HG03280 (cell line): Measurements from ENCODE around the gene STX17.

Source experiments
- ATAC-seq: cut with Tn5 transposase; IDR thresholded peaks from one replicate; pipeline ENCODE4 v1.9.1; 2021; ENCODE audit warnings: mild to moderate bottlenecking, moderate library complexity; ENCODE audit not compliant: unreplicated experiment

Gene STX17

DNA sequence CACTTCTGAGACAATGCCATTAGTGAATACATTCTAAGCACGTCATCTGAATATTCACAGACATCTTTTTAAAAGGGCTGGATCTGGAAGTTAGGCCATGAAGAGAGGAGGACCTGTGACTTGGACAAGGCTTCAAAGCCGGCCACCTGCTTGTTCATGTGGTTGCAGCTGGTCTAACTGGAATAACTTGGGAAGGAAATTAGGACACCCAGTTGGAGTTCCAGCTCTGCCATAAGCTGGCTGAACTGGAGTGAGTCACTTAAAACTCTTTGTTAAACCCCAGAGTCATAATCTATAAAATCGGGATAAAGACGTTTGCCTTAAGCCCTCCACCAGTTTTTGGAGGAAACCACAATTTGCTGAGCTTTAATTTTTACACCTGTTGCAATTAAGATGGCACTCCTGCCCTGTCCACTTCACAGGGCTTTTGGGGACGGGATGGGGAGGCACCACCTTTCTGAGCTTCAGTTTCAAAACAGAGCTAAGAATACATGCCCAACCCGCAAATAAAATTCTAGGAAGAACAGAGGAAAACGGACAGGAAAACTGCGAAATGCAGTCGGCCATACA is 536 bp upstream of the STX17 start:
- no peak for ATAC-seq

DNA sequence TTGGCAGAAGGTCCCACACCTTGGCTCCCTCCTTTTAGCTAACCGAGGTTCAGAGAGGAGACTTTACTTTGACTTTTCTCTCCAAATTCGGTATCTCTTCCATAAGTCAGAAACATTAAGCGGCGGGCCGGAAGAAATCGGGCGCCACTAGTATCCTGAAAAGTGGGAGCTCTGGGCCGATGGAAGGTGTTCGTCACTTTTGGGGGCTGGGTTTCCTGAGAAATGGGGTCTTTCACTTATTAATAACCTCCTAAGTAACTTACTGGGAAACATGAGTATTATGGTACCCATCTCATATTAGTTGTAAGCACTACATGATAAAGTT is 716 bp downstream of the STX17 start:
- ATAC-seq: no peak

DNA sequence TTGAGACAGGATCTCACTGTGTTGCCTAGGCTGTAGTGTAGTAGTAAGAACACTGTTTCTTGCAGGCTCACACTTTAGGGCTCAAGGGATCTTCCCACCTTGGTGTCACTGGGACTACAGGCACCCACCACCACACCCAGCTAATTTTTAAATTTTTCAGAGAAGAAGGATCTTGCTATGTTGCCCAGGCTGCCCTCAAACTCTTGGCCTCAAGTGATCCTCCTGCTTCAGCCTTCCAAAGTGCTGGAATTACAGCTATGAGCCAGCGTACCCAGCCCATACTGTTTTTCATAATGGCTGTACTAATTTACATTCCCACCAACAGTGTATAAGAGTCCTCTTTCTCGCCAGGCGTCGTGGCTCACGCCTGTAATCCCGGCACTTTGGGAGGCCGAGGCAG is 5.1 kb downstream of the STX17 start:
- ATAC-seq: no peak

DNA sequence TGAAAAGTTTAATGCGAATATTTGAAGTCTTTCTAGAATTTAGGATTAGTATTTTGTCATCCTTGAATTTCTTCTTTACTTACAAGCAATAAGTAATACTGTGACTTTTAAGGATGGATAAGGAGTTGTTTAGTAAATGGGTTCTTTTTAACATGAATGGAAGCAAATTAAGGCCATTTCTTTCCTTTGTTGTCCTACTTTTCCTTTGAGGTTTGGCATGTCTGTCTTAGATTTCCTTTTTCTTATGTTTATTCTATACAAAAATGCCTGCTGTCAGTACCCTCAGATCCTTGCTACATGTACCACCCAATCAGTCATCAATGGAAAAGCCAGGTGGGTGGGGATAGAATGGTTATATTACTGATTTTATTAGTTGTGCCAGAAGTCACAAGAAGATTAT is 10.2 kb downstream of the STX17 start:
- no peak for ATAC-seq

DNA sequence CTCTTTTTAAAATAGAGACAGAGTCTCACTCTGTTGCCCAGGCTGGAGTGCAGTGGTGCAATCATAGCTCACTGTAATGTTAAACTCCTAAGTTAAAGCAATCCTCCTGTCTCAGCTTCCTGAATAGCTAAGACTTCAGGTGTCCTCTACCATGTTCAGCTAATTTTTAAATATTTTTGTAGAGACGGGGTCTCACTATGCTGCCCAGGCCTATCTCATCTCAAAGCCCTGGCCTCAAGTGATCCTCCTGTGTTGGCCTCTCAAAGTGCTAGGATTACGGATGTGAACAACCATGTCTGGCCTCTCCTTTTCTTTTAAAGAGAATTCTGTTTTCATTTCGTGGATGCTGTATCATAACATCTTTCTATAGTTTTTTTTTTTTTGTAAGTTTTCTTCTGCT is 11.7 kb downstream of the STX17 start:
- no peak for ATAC-seq

DNA sequence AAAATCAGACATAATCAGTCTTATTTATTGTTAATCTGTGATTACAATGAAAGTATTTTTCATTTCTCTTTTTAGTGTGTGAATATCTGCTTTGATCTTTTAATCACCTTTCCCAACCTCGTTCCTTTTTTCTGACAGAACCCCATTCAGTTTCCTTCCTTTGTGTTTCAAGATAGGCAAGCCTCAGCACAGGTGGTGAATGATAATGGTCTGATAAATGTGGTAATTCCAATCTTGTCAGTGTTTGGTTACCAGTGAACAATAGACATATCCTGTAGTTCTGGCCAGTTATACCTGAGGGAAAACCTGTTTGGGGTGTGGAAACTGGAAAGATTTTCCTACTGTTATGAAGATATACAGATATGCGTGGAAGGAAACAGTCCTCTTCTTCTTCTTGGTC is 13.5 kb downstream of the STX17 start:
- no peak for ATAC-seq

DNA sequence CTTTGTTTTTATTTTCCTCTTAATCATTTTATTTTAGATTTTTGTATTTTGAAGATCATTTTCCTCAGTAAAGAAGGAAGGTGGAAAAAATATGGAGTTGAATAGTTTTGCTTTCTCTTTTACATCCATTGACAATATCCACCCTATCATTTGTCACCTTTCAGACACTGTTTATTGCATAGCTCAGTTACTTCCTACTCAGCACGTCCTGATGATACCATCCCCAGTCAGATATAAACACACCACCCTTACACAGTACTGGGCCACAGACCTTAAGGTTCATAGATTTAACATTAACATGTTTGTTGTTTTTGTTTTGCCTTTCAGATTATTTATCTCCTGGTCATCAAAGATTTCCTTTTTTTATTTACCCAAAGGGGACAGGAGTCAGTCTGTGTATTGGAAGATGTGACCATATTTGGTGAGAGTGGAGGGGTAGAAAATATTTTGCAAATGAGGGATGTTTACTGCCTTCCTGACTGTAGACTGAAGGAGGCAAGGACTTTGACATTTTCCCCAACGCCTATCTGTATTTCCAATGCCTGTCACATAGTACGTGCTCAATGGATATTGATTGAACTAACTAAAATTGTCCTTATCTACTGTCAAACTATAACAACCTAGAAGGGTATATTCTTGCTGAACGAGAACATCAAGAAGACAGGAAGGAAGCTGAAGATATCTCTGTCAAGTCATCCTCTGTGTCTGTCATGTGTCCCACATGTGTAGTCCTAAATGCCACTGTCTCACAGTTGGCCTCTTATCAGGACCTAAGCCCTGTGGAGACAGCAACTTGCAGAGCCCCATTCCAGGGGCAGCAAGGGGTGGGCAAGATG is 15.6 kb downstream of the STX17 start:
- no peak for ATAC-seq

DNA sequence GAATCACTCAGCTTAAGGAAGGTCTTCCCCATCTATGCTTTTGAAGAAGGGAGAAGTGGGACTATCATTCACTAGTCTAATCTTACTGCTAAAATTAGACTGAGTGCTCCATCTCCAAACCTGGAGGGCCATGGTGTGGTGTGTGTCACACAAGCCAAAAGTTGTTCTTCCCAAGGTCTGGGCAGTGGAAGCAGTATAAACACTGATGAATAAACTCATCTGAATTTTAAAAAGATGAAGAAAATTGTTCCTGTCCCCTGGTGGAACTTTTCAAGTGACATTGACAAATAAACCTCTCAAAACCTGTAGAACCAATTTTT is 16.2 kb downstream of the STX17 start:
- ATAC-seq: no peak

DNA sequence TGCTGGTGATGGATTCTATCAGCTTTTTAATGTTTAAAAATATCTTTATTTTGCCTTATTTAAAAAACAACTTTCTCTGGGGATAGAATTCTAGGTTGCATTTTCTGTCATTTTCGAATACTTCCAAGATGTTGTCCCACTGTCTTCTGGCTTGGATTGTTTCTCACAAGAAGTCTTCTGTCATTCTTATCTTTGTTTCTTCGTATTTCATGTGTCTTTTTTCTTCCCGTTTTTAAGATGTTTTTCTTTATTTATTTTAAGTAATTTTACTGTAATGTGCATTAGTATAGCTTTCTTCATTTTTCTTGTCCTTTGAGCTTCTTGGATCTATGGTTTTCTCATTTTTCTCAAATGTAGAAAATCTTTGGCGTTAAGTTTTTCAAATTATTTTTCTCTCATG is 19.1 kb downstream of the STX17 start:
- ATAC-seq: no peak

DNA sequence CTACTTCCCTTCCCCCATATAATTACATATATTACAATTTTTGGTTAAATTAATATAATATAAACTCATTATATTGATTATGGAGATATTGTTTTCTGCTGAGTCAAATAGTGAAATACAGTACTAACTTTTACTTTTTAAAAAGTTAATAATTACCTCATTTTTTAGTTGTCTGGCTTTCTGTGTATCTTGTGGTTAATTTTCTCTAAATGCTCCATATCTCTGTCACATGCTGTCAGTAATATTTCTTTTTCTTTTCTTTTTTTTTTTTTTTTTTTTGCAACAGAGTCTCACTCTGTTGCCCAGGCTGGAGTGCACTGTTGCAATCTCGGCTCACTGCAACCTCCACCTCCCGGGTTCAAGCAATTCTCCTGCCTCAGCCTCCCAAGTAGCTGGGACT is 23.2 kb downstream of the STX17 start:
- no peak for ATAC-seq

DNA sequence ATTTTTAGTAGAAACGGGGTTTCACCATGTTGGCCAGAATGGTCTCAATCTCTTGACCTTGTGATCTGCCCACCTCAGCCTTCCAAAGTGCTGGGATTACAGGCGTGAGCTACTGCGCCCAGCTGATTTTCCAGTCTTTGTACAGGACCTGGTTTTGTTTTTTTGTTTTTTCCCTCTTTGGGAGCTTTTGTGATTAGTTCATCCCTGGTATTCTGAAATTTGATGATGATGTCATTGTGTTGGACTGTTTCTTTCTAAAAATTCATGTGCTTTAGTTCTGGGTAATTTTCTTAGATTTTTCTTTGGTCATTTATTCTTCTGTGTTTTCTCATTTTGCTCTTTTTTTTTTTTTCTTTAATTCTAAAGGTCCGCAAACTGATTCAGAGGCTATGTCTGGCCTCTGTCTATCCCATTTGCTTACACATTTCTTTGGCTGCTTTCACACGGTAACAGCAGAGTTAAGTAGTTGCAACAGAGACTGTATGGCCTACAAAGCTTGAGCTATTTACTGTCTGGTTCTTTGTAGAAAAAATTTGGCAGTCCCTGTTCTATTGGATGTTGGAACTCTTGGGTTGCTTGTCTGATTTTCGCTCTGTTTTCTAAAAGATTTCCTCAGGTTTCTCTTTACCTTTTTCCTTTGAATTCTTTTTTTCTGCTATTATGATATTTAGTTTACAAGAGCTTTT is 24.8 kb downstream of the STX17 start:
- ATAC-seq: no peak

DNA sequence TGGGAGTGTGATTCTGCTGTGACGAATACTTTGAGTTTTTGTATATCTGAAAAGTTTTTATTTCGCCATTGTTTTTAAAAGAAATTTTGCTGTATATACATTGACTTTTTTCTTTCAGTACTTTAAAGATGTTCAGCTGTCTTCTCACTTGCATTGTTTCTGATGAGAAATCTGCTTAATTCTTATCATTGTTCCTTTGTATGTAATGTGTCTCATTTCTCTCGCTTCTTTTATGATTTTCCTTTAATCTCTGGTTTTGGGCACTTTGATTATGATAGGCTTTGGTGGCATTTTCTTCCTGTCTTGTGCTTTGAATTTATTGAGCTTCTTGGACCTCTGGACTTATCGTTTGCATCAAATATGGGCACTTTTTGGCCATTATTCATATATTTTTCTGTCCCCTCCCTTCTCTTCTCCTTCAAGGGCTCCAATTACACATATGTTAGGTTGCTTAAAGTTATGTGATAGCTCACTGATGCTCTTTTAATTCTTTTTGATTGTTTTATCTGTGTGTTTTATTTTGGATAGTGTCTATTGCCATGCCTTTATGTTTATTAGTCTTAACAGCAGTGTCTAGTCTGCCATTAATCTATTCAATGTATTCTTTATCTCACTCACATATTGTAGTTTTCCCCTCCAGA is 30.6 kb downstream of the STX17 start:
- ATAC-seq: no peak

DNA sequence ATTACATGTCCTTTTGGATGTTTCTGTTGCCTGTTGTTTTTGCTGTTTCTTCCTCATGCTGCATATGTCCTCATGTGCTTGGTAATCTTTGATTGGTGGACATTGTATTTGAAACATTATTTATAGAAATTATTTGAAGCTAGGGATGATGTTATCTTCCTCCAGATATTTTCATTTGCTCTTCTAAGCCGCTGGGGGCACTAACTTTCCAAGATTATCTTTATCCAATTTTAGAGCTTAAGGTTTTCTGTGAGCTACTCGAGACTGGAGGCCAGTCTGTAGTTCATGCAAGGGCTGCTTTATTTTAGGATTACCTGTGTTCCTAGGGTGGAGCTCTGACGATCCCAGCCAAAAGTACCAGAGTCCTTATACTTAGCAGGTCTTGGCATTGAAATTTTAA is 40.9 kb downstream of the STX17 start:
- no peak for ATAC-seq

DNA sequence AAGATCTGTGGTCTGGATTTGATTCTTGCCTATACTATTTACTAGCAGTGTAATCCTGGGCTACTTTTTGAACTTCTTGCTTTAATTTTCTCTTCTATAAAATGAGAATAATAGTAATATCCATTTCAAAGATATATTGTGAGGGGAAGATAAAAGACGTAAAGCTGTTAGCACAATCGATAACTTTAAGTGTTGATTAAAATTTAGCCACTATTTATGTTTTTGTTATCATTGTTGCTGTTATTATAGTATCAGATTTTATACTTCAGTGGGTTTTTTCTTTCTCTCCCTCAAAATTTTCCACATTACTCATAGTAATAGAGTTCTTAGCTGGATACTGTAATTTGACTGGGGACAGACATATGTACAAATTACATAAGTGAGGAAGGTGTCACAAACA is 42.0 kb downstream of the STX17 start:
- no peak for ATAC-seq

DNA sequence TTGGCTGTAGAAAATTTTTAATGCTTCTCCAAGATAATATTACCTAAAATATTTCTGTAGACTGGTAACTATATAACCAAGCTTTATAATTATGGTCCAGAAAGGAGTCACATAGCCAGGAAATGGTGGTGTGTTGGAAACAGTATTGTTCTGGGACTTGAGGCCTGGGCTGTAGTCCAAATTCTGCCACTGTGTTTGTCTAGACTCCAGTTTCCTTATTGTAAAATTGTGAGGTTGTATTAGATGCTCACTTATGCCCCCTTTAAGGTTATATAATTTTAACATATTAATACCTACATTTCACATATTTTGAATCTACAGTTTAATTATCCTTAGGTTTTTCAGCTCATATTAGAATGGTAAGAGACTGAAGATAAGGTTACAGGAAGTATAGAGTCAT is 42.4 kb downstream of the STX17 start:
- no peak for ATAC-seq

DNA sequence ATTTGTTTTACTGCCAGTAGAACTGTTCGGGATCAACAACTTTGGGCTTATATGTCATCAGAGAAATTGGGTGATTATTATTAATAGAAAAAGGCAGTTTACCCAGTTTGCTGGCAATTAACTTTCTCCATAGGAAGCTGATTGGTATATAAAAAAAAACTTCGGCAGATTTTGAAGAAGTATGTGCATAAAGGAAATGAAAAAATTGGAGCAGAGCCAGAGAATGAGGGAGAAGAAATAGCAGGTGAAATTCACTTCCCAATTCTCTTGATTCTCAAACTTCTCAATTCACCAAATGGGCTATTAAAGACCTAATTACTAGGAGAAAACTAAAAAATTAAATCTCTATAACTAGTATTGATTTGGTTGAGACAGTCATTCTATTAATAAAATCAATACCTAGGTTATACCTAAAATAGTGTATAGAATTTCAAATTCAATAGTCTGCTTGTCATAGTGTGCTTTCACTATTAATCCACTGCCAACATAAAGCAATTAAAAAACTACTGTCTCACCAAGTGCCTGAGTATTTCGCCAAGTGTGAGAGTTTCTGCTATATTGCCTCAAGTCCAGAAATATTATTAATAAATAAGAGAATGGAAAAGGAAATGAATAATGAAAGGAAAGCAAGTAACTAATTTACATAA is 47.5 kb downstream of the STX17 start:
- ATAC-seq: no peak

DNA sequence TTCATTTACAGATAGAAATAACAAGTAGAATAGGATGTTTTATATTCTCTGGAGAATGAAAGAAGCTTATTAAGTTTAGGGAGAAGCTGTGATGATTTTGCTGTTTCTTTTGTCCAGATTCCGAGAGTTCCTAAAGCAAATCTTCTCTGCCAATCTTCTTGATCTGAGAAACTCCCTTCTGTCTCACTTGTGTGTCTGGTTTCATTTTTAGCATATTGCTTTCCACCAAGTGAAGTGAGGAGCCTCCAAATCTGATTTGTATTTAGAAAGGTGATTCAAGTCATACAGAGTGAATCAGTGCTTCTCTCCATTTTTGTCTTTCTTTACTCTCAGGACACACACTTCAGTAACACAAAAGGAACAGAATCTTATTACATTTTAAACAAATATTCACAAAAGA is 48.4 kb downstream of the STX17 start:
- no peak for ATAC-seq

DNA sequence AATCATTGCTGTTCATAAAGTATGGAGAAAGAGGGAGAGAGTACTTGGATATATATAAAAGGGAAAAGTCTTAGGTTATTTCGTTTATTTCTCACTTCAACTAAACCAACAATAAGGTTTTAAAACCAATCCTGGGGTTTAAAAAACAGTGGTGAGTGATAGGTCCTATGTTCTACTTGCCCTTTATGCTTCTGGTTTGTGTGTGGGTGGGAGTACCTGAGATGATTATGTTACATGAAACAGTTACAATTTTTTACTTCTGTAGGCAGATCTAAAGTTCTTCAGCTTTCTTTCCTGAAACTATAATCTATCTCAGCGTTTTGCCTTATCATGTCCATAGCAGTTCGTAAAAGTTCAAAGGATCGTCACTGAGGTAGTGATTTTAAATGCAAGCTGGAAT is 49.2 kb downstream of the STX17 start:
- no peak for ATAC-seq

DNA sequence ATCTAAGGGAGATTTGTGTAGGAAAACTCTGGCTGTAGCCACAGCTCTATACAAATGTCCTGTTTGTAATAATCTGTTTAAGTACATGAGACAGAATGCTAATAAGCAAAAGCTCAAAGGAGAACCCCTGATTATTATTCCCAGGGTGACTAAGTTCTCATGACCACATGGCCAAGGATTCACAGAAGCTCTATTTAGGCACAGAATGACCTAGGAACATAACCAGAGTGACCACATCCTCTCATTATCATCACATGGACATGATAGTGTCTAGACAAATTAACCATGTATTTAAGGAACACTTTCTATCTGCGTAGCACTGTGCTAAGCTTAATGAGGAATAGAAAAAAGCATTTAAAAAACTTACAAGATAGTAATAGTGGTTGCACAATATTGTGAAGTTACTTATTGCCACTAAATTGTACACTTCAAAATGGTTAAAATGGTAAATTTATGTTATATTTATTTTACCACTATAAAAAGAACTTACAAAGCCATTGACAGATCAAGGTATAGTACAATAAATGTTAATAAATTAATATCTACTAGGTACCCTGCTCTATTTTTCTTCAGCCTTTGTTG is 56.3 kb downstream of the STX17 start:
- ATAC-seq: no peak

DNA sequence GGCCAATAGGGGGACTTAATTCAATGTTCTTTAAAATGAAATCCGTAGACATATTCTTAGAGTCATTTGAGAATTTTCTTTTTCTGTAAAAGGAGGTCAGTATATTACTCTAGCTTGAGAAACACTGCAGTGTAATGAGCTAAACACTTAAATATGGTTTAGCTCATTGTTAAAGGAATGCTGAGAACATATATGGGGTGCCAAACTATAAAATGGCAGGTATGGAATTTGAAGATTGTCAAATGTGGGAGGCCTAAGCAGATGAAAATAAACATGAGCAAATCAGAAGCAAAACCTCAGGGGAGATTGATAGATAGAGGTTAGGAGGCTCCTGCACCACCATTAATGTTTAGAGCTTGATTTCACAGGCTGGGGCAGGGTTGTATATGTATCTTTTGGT is 57.9 kb downstream of the STX17 start:
- ATAC-seq: no peak

DNA sequence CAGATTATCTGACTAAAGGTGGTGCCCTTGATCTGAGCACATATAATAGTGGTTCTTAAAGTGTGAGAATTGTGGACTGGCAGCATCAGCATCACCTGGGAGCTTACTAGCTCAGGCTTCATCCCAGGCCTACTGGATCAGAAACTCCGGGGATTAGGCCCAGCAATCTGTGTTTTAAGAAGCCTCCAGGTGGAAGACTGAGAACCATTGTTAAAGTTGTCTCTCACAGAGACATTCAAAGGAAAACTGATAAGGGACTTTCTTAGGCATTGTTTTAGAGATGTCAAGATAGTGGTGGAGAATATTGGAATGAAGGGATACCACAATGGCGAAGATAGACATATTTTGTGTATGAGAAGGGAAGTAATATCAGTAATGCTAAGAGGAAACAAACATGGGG is 59.5 kb downstream of the STX17 start:
- ATAC-seq: no peak
